HepG2 (cell line): ENCODE results near the gene EIF3M. TPM values are rescaled to one million over a fixed set of nuclear protein-coding genes. Genes with fewer than 3 reads are reported as not detected.

Experiments
- CEBPB ChIP-seq: IDR thresholded peaks from 2 replicates; pipeline ENCODE4 v1.6.1; 2011; ENCODE audit warnings: low read depth, low read length, improper control_type of control experiment, borderline replicate concordance
- ELK4 ChIP-seq: sonication (generic); formaldehyde crosslinking; IDR thresholded peaks from 2 replicates; pipeline ENCODE4 v1.9.0; 2021; ENCODE audit warnings: missing genetic modification reagents, borderline replicate concordance
- KLF16 ChIP-seq, 2 experiments: sonication (generic) in 1 of 2; formaldehyde crosslinking in 1 of 2; IDR thresholded peaks; 2 replicates each; pipeline versions ENCODE4 v1.6.1 to v1.8.0; 2016 to 2023; ENCODE audit warnings: missing genetic modification reagents in 2 of 2, missing compliant biosample characterization in 1 of 2
- NFAT5 ChIP-seq: sonication (generic); formaldehyde crosslinking; IDR thresholded peaks from 2 replicates; pipeline ENCODE4 v1.4.0; 2020; ENCODE audit warnings: missing genetic modification reagents
- SP5 ChIP-seq: IDR thresholded peaks from 2 replicates; pipeline ENCODE4 v1.6.1; 2016; ENCODE audit warnings: low read depth, borderline replicate concordance
- TSC22D2 ChIP-seq: sonication (generic); formaldehyde crosslinking; IDR thresholded peaks from 2 replicates; pipeline ENCODE4 v1.5.1; 2020; ENCODE audit warnings: missing genetic modification reagents, mild to moderate bottlenecking, borderline replicate concordance
- XBP1 ChIP-seq: sonication (generic); formaldehyde crosslinking; IDR thresholded peaks from 2 replicates; pipeline ENCODE4 v1.5.0; 2020; ENCODE audit warnings: missing genetic modification reagents
- ZBTB1 ChIP-seq: sonication (generic); formaldehyde crosslinking; IDR thresholded peaks from 2 replicates; pipeline ENCODE4 v1.4.0; 2020; ENCODE audit warnings: missing genetic modification reagents, borderline replicate concordance
- ZBTB40 ChIP-seq, 2 experiments: fragments of 450-650 bp in 1 of 2; sonication (generic) in 1 of 2; formaldehyde crosslinking in 1 of 2; IDR thresholded peaks; 2 replicates each; pipeline versions ENCODE4 v1.6.1 to v1.8.0; 2016 to 2022; ENCODE audit warnings: antibody characterized with exemption in 1 of 2, mild to moderate bottlenecking in 1 of 2, missing genetic modification reagents in 1 of 2
- ZNF367 ChIP-seq: sonication (generic); formaldehyde crosslinking; IDR thresholded peaks from 2 replicates; pipeline ENCODE4 v1.4.0; 2020; ENCODE audit warnings: missing genetic modification reagents, borderline replicate concordance
- ZNF589 ChIP-seq: sonication (generic); formaldehyde crosslinking; conservative IDR thresholded peaks from 2 replicates; pipeline ENCODE4 v1.8.0; 2022; ENCODE audit warnings: mild to moderate bottlenecking, moderate library complexity, missing genetic modification reagents
- ZNF597 ChIP-seq: sonication (generic); formaldehyde crosslinking; IDR thresholded peaks from 2 replicates; pipeline ENCODE4 v1.5.0; 2020; ENCODE audit warnings: missing genetic modification reagents
- ZNF841 ChIP-seq: sonication (generic); formaldehyde crosslinking; IDR thresholded peaks from 2 replicates; pipeline ENCODE4 v1.8.1; 2023; ENCODE audit warnings: missing genetic modification reagents, borderline replicate concordance
- polyA plus RNA-seq, 8 experiments: library from polyadenylated mRNA; depleted of rRNA in 3 of 8; stranded (reverse) in 7 of 8; unstranded in 1 of 8; fragments of >200 nt; fragmentation: Illumina TruSeq in 4 of 8; extraction: Trizol in 4 of 8; gene quantifications; 2 replicates each; pipeline versions ENCODE4 v1.2.1 to v1.2.3, GENCODE V29; 2011 to 2016; ENCODE audit warnings: low read depth in 4 of 8, missing spikeins in 1 of 8, mixed read lengths in 1 of 8; ENCODE audit not compliant: insufficient read depth in 1 of 8
- total RNA-seq, 5 experiments: library from RNA; depleted of rRNA; stranded (reverse); fragments of >200 nt; fragmentation: Illumina TruSeq; extraction: Trizol; gene quantifications; 2 replicates each; pipeline ENCODE4 v1.2.3, GENCODE V29; 2016; ENCODE audit warnings: low read depth in 1 of 5

EIF3M gene
- total and polyA plus RNA-seq, 2 of the 13 experiments (the other 11 are each of a cell fraction or from before 2014, with no cell fraction given), result 279 to 389 TPM

- no peak for TF ChIP-seq ZBTB40 (IDR thresholded peaks at IDR 0.05)
- no peak for TF ChIP-seq ZBTB40 (CRISPR knock-in tag; IDR thresholded peaks at IDR 0.05)
- TF ChIP-seq ZNF841 (CRISPR knock-in tag), result no peak
- no peak for TF ChIP-seq NFAT5 (CRISPR knock-in tag)
- no peak for TF ChIP-seq ZBTB1 (CRISPR knock-in tag)
- TF ChIP-seq TSC22D2, result no peak
- TF ChIP-seq ZNF367, result no peak
- no peak for TF ChIP-seq ZNF597 (CRISPR knock-in tag)
- peak; percentile 57; the same call in 1 of the 2 replicates for TF ChIP-seq CEBPB
- TF ChIP-seq XBP1 (CRISPR knock-in tag), result no peak
- TF ChIP-seq ELK4, result no peak
- no peak for TF ChIP-seq SP5 (CRISPR knock-in tag)
- TF ChIP-seq KLF16 (CRISPR knock-in tag; IDR thresholded peaks at IDR 0.05), result peak in 1 of 2 experiments; percentile 63; a peak in 1 of 4 replicates
- TF ChIP-seq ZNF589 (CRISPR knock-in tag), result no peak
Observed at GRCh38 chr11:32580967-32581366, 2.7 kb upstream of the EIF3M start (continued).
